Neutrophil (primary cell): Measurements from ENCODE around the gene PRR30.

Experiments
- H3K27ac ChIP-seq: fragments of 200-600 bp; sonication (generic); 2 replicates; pipeline ENCODE4 v1.5.1; 2016; ENCODE audit warnings: mild to moderate bottlenecking, moderate library complexity
- H3K27me3 ChIP-seq: fragments of 200-600 bp; sonication (generic); 2 replicates; pipeline ENCODE4 v1.6.0; 2016; ENCODE audit warnings: mild to moderate bottlenecking
- H3K36me3 ChIP-seq: fragments of 200-600 bp; sonication (generic); 2 replicates; pipeline ENCODE4 v1.5.1; 2017
- H3K4me1 ChIP-seq, 2 experiments: fragments of 200-600 bp in 1 of 2; sonication (generic) in 1 of 2; 1 replicate in 1 of 2; 2 replicates in 1 of 2; pipeline versions ENCODE4 v1.5.1 to v1.6.1; 2013 to 2016; ENCODE audit warnings: low read depth in 1 of 2, low read length in 1 of 2, mild to moderate bottlenecking in 1 of 2, moderate library complexity in 1 of 2; ENCODE audit not compliant: control insufficient read depth in 1 of 2, insufficient read depth in 1 of 2
- H3K4me3 ChIP-seq, 2 experiments: fragments of 200-600 bp in 1 of 2; sonication (generic) in 1 of 2; 1 replicate in 1 of 2; 2 replicates in 1 of 2; pipeline ENCODE4 v1.5.1; 2013 to 2016; ENCODE audit warnings: low read depth in 1 of 2, low read length in 1 of 2, mild to moderate bottlenecking in 1 of 2, moderate library complexity in 1 of 2
- H3K9me3 ChIP-seq: fragments of 200-600 bp; sonication (generic); 2 replicates; pipeline ENCODE4 v1.5.1; 2016
- TF ChIP-seq, protein P1 (sequence below): fragments of 200-600 bp; sonication (generic); IDR thresholded peaks from 2 replicates; pipeline ENCODE4 v1.5.1; 2016; ENCODE audit warnings: antibody characterized with exemption

The PRR30 gene

DNA sequence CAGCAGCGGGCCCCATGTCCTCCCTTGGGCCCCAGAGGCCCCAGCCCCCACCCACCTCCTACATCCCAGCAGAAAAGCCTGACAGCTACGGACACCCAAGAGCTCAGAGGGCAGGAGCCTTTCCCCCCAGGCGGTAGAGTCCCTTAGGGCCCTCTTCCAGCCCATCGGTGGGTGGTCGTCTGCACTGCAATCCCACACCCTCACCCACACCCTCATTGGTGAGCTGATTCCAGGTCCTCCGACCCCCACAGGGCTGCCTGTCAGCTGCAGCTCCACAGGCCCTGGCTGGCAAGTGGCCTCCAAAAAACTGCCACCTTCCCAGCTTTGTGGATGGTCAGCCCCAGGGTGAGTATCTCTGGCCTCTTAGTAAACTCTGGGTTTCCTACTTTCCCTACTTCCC, 20.1 kb upstream of the PRR30 start:
- Histone ChIP-seq H3K27me3 (no peaks in the 10 kb centered on the region), H3K36me3 (no peaks in the 10 kb centered on the region), H3K4me1 (no peaks in the 10 kb centered on the region), H3K27ac (no peak overlapping the region), H3K4me3 (no peak overlapping the region), H3K9me3 (no peaks in the 10 kb centered on the region)
- TF ChIP-seq, protein P1, sequence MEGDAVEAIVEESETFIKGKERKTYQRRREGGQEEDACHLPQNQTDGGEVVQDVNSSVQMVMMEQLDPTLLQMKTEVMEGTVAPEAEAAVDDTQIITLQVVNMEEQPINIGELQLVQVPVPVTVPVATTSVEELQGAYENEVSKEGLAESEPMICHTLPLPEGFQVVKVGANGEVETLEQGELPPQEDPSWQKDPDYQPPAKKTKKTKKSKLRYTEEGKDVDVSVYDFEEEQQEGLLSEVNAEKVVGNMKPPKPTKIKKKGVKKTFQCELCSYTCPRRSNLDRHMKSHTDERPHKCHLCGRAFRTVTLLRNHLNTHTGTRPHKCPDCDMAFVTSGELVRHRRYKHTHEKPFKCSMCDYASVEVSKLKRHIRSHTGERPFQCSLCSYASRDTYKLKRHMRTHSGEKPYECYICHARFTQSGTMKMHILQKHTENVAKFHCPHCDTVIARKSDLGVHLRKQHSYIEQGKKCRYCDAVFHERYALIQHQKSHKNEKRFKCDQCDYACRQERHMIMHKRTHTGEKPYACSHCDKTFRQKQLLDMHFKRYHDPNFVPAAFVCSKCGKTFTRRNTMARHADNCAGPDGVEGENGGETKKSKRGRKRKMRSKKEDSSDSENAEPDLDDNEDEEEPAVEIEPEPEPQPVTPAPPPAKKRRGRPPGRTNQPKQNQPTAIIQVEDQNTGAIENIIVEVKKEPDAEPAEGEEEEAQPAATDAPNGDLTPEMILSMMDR: no peak

- Histone ChIP-seq H3K4me3 (no peak overlapping the region), H3K27ac (no peak overlapping the region), H3K27me3 (no peaks in the 10 kb centered on the region), H3K4me1 (no peaks in the 10 kb centered on the region), H3K9me3 (no peaks in the 10 kb centered on the region), H3K36me3 (no peaks in the 10 kb centered on the region)
- TF ChIP-seq, protein P1: no peak
Observed at GRCh38 chr2:27158468-27158867, 19.3 kb upstream of the PRR30 start.

- Histone ChIP-seq H3K36me3 (no peaks in the 10 kb centered on the region), H3K27me3 (no peaks in the 10 kb centered on the region), H3K4me3 (no peak overlapping the region), H3K4me1 (no peaks in the 10 kb centered on the region), H3K27ac (no peak overlapping the region), H3K9me3 (no peaks in the 10 kb centered on the region)
- TF ChIP-seq, protein P1: no peak
Observed at GRCh38 chr2:27155069-27155520, 15.9 kb upstream of the PRR30 start.

- Histone ChIP-seq H3K9me3 (no peaks in the 10 kb centered on the region), H3K36me3 (no peaks in the 10 kb centered on the region), H3K27me3 (no peaks in the 10 kb centered on the region), H3K27ac (no peak overlapping the region), H3K4me3 (no peak overlapping the region), H3K4me1 (no peaks in the 10 kb centered on the region)
- TF ChIP-seq, protein P1: no peak
Observed at GRCh38 chr2:27154488-27154887, 15.3 kb upstream of the PRR30 start.

DNA sequence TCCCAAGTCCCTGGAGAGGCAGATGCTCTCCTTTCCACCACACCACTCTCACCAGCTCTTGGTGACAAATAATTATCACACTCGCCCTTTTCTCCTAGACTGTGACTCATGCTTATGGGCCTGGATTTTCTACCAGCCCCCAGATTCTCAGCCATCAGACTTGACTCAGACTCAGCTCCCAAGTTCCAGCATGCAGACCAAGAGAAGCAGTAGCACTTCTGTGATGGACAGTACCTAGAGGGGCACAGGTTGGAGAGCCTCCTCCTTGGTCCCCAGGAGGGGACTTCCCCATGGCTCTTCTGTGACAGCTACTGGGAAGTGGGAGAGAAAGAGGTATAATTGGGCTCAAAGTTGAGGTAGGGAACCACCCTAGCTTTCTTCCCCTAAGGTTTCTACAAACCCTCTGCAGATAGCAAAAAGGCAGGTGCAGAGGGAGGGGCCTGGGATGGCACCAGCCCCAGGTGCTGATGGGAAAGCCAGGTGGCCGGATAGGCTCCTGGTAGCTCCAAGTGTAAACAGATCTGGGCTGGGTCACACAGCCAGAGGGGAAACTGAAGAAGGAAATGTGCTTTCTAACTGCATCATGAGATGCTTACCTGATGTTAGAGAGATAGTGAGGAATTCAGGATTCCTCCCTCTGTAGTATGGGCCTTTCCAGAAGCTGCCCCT, 13.7 kb upstream of the PRR30 start:
- TF ChIP-seq, protein P1: no peak
- H3K27ac ChIP-seq: no peak overlapping the region
- H3K4me1 ChIP-seq: no peaks in the 10 kb centered on the region
- no peaks in the 10 kb centered on the region for H3K36me3 ChIP-seq
- H3K4me3 ChIP-seq: no peak overlapping the region
- H3K9me3 ChIP-seq: no peaks in the 10 kb centered on the region
- no peaks in the 10 kb centered on the region for H3K27me3 ChIP-seq
